Measurements from ENCODE around the gene MUC21. TPM values are rescaled to one million over a fixed set of nuclear protein-coding genes. Genes with fewer than 3 reads are reported as not detected.
A peak's percentile ranks its signal among the peaks of the same experiment; 100 is the strongest.

The MUC21 gene
- polyA plus RNA-seq, 3 donors: not detected

- no peak for DNase-seq
- H4K20me1 ChIP-seq (ENCODE audit: insufficient read depth, low read length): no peaks in the 10 kb centered on the region
- Mint-ChIP-seq H3K27me3 (ENCODE audit: low read depth in 3 of 3) (peaks cover 2 to 23% (median 12%) of the 10 kb centered on the region in 3 donors), H3K4me3 (no peak overlapping the region), H3K27ac (no peak overlapping the region), H3K36me3 (no peaks in the 10 kb centered on the region), H3K9me3 (peaks cover 0 to 13% (median 6%) of the 10 kb centered on the region in 7 donors), H3K4me1 (no peaks in the 10 kb centered on the region)
- no peaks in the 10 kb centered on the region for H3K36me3 ChIP-seq (replicated peaks in 1 of 2; ENCODE audit: control insufficient read depth in 1 of 2, insufficient read depth in 2 of 2, low read length in 2 of 2)
- no peaks in the 10 kb centered on the region for H3K79me2 ChIP-seq (ENCODE audit: insufficient read depth, low read length)
- H2AFZ ChIP-seq (ENCODE audit: insufficient read depth, low read depth, low read length, poor library complexity, severe bottlenecking): no peak overlapping the region
- no peak overlapping the region for H3K9ac ChIP-seq (ENCODE audit: insufficient read depth, low read length, poor library complexity, severe bottlenecking)
- no peak overlapping the region for H3K4me3 ChIP-seq (replicated peaks in 1 of 3; ENCODE audit: low read depth in 2 of 3, low read length in 3 of 3)
- no peak for TF ChIP-seq CTCF (IDR thresholded peaks at IDR 0.05)
- no peaks in the 10 kb centered on the region for H3K4me1 ChIP-seq (ENCODE audit: control insufficient read depth in 1 of 2, insufficient read depth in 2 of 2, low read length in 2 of 2)
- peaks cover 0 to 7% of the 10 kb centered on the region in 2 donors for H3K27me3 ChIP-seq (ENCODE audit: control insufficient read depth in 2 of 2, insufficient read depth in 2 of 2, low read length in 2 of 2)
- no peak overlapping the region for H3K27ac ChIP-seq (ENCODE audit: low read depth in 1 of 2, low read length in 2 of 2)
- 61% methylated on average over 2 of the region's 7 CpGs for WGBS (ENCODE audit: insufficient coverage)
- H3K9me3 ChIP-seq (replicated peaks in 1 of 2; ENCODE audit: control insufficient read depth in 1 of 2, insufficient read depth in 1 of 2, low read length in 2 of 2): no peaks in the 10 kb centered on the region
- intact Hi-C loops (cut with micrococcal nuclease): no loop called here
- no peak overlapping the region for H3K4me2 ChIP-seq (replicated peaks; ENCODE audit: extremely low read depth, low read length, poor library complexity, severe bottlenecking)
Observed at GRCh38 chr6:31009731-31010130, 26.2 kb downstream of the MUC21 start.

GRCh38 chr6:31010393-31011060 is 27.0 kb downstream of the MUC21 start, which contains the start of gene MUC22:
TSS of gene MUC22 (plus strand) at chr6:31010474. CDS start at chr6:31010707, 233 bp downstream.
- H3K36me3 ChIP-seq (replicated peaks in 1 of 2; ENCODE audit: control insufficient read depth in 1 of 2, insufficient read depth in 2 of 2, low read length in 2 of 2): no peaks in the 10 kb centered on the region
- H3K4me3 ChIP-seq (replicated peaks in 1 of 3; ENCODE audit: low read depth in 2 of 3, low read length in 3 of 3): no peak within 1 kb of the TSS
- Mint-ChIP-seq H3K9me3 (peaks cover 0 to 17% (median 6%) of the 10 kb centered on the region in 7 donors), H3K27me3 (ENCODE audit: low read depth in 3 of 3) (peaks cover 2 to 25% (median 13%) of the 10 kb centered on the region in 3 donors), H3K27ac (no peak within 1 kb of the TSS), H3K4me1 (no peaks in the 10 kb centered on the region), H3K4me3 (no peak within 1 kb of the TSS), H3K36me3 (no peaks in the 10 kb centered on the region)
- 92% methylated on average over 2 of the region's 4 CpGs for WGBS (ENCODE audit: insufficient coverage)
- no peaks in the 10 kb centered on the region for H3K79me2 ChIP-seq (ENCODE audit: insufficient read depth, low read length)
- no peak within 1 kb of the TSS for H2AFZ ChIP-seq (ENCODE audit: insufficient read depth, low read depth, low read length, poor library complexity, severe bottlenecking)
- peak in 1 of 3 donors; percentile 16 for DNase-seq
- no peaks in the 10 kb centered on the region for H4K20me1 ChIP-seq (ENCODE audit: insufficient read depth, low read length)
- intact Hi-C loops (cut with micrococcal nuclease): no loop called here
- H3K9ac ChIP-seq (ENCODE audit: insufficient read depth, low read length, poor library complexity, severe bottlenecking): no peak within 1 kb of the TSS
- TF ChIP-seq CTCF (IDR thresholded peaks at IDR 0.05): no peak
- no peaks in the 10 kb centered on the region for H3K4me1 ChIP-seq (ENCODE audit: control insufficient read depth in 1 of 2, insufficient read depth in 2 of 2, low read length in 2 of 2)
- no peak within 1 kb of the TSS for H3K27ac ChIP-seq (ENCODE audit: low read depth in 1 of 2, low read length in 2 of 2)
- no peak within 1 kb of the TSS for H3K4me2 ChIP-seq (replicated peaks; ENCODE audit: extremely low read depth, low read length, poor library complexity, severe bottlenecking)
- peaks cover 0 to 11% of the 10 kb centered on the region in 2 donors for H3K27me3 ChIP-seq (ENCODE audit: control insufficient read depth in 2 of 2, insufficient read depth in 2 of 2, low read length in 2 of 2)
- no peaks in the 10 kb centered on the region for H3K9me3 ChIP-seq (replicated peaks in 1 of 2; ENCODE audit: control insufficient read depth in 1 of 2, insufficient read depth in 1 of 2, low read length in 2 of 2)
